Chondrocyte (in vitro differentiated cells): ENCODE data around the gene CNOT6L. TPM values are rescaled to one million over a fixed set of nuclear protein-coding genes. Genes with fewer than 3 reads are reported as not detected.
"Not testable (repeated sequence)": the region's sequence is repeated elsewhere in the genome, so short reads cannot be mapped to it uniquely, and the experiment has no call there.

Source experiments
- DNase-seq: peaks from one replicate; pipeline ENCODE4 v3.0.0; 2021; ENCODE audit warnings: mixed read lengths, low spot score
- H3K27ac Mint-ChIP-seq: one replicate; pipeline ENCODE4 v1.8.0; 2021; ENCODE audit warnings: mild to moderate bottlenecking, moderate library complexity, mixed read lengths; ENCODE audit not compliant: unreplicated experiment
- H3K27me3 Mint-ChIP-seq: 2 replicates; pipeline ENCODE4 v1.8.0; 2021; ENCODE audit warnings: low read depth, mixed read lengths
- H3K36me3 Mint-ChIP-seq: 2 replicates; pipeline ENCODE4 v1.8.0; 2021; ENCODE audit warnings: low read depth, mixed read lengths
- H3K4me1 Mint-ChIP-seq: 2 replicates; pipeline ENCODE4 v1.8.0; 2021; ENCODE audit warnings: low read depth, mild to moderate bottlenecking, mixed read lengths
- H3K4me3 Mint-ChIP-seq: one replicate; pipeline ENCODE4 v1.8.0; 2021; ENCODE audit warnings: mild to moderate bottlenecking, moderate library complexity, mixed read lengths; ENCODE audit not compliant: unreplicated experiment
- H3K9me3 Mint-ChIP-seq: 2 replicates; pipeline ENCODE4 v1.8.0; 2021; ENCODE audit warnings: low read depth, mixed read lengths
- total RNA-seq: library from RNA; stranded (reverse); gene quantifications from 3 replicates; pipeline ENCODE4 v1.2.1, GENCODE V29; 2021
- TF ChIP-seq, protein P1 (sequence below): fragments of 200-600 bp; sonication (generic); IDR thresholded peaks from 2 replicates; pipeline ENCODE4 v1.5.0; 2021; ENCODE audit warnings: antibody characterized with exemption, mild to moderate bottlenecking, moderate library complexity

The CNOT6L gene
- total RNA-seq, 1 donor from 2014 or later: 25.5 TPM

- H3K36me3 Mint-ChIP-seq: peaks cover 5% of the 10 kb centered on the region
- no peak overlapping the region for H3K27ac Mint-ChIP-seq
- no peak for DNase-seq
- no peak overlapping the region for H3K4me3 Mint-ChIP-seq
- H3K4me1 Mint-ChIP-seq: peaks cover 4% of the 10 kb centered on the region
- TF ChIP-seq, protein P1, sequence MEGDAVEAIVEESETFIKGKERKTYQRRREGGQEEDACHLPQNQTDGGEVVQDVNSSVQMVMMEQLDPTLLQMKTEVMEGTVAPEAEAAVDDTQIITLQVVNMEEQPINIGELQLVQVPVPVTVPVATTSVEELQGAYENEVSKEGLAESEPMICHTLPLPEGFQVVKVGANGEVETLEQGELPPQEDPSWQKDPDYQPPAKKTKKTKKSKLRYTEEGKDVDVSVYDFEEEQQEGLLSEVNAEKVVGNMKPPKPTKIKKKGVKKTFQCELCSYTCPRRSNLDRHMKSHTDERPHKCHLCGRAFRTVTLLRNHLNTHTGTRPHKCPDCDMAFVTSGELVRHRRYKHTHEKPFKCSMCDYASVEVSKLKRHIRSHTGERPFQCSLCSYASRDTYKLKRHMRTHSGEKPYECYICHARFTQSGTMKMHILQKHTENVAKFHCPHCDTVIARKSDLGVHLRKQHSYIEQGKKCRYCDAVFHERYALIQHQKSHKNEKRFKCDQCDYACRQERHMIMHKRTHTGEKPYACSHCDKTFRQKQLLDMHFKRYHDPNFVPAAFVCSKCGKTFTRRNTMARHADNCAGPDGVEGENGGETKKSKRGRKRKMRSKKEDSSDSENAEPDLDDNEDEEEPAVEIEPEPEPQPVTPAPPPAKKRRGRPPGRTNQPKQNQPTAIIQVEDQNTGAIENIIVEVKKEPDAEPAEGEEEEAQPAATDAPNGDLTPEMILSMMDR: no peak
- H3K9me3 Mint-ChIP-seq: no peaks in the 10 kb centered on the region
- H3K27me3 Mint-ChIP-seq: no peaks in the 10 kb centered on the region
Measured at GRCh38 chr4:77740480-77740879, 78.7 kb downstream of the CNOT6L start.

DNA sequence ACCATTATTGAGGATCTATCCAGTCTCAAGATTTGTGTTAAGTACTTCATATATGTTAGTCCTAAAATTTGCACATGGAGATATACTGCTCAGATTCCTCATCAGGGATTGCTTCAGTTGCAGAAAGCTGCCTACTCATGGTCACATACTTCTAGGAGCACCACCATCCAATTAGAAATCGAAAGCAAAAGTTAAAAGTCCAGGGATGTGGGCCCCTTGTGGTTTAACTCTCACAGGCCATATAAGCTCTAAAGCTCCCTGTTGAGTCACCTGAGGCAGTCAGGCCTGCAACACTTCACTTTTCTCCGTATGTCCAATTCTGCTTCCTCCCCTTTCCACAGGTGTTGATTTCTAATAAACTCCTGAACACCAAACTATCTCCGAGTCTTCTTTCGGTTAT, 84.2 kb downstream of the CNOT6L start:
- no peak for DNase-seq
- Mint-ChIP-seq H3K9me3 (no peaks in the 10 kb centered on the region), H3K27ac (no peak overlapping the region), H3K4me1 (peaks cover 4% of the 10 kb centered on the region), H3K27me3 (no peaks in the 10 kb centered on the region), H3K36me3 (peaks cover 7% of the 10 kb centered on the region), H3K4me3 (no peak overlapping the region)
- TF ChIP-seq, protein P1: no peak

- Mint-ChIP-seq H3K27ac (no peak overlapping the region), H3K36me3 (peaks cover 11% of the 10 kb centered on the region), H3K4me3 (no peak overlapping the region), H3K27me3 (no peaks in the 10 kb centered on the region), H3K4me1 (no peaks in the 10 kb centered on the region), H3K9me3 (no peaks in the 10 kb centered on the region)
- no peak for DNase-seq
- TF ChIP-seq, protein P1: no peak
Measured at GRCh38 chr4:77731656-77732055, 87.5 kb downstream of the CNOT6L start.

DNA sequence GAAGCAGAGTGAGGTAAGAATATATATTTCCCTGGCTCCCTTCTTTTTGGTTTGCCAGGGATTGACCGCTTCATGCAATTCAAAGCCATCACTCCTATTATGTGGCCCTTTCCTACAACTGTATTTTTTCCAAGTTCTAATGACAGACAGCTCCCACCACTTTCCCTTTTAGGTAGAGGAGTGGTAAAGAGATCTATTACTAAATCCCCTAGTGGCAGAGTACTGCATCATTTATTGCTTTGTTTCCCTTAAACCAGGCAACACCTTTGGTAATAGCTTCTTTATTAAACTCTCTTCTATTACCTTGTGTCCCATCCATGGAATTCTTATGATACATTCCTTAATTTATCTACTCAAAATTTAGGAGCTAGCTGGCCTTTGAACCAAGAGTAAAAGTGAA, 90.7 kb downstream of the CNOT6L start:
- Mint-ChIP-seq H3K27ac (no peak overlapping the region), H3K36me3 (peaks cover 12% of the 10 kb centered on the region), H3K4me1 (no peaks in the 10 kb centered on the region), H3K9me3 (no peaks in the 10 kb centered on the region), H3K27me3 (no peaks in the 10 kb centered on the region), H3K4me3 (no peak overlapping the region)
- DNase-seq: no peak
- TF ChIP-seq, protein P1: peak; percentile 11

DNA sequence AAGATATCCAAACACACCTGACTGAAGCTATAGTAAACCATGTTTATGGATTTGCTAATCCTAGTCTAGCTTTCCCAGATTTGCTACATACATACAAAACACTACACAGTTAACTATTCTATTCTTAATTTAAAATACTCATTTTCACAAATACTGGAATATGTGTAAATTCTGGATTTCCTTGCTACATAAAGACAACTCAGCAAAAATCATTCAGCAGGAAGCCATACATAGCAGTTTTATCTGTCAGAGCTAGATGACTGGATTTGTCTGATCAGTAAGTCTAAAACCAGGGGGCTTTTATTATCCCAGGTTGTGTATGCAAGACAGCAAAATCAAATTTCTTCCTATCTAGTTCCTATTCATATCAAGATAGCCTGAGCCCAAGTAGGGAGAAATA, 98.1 kb downstream of the CNOT6L start:
- peaks cover 4% of the 10 kb centered on the region for H3K4me1 Mint-ChIP-seq
- peaks cover 8% of the 10 kb centered on the region for H3K36me3 Mint-ChIP-seq
- H3K27ac Mint-ChIP-seq: no peak overlapping the region
- no peaks in the 10 kb centered on the region for H3K9me3 Mint-ChIP-seq
- H3K27me3 Mint-ChIP-seq: no peaks in the 10 kb centered on the region
- no peak overlapping the region for H3K4me3 Mint-ChIP-seq
- no peak for DNase-seq
- TF ChIP-seq, protein P1: no peak

- H3K4me3 Mint-ChIP-seq, H3K27ac Mint-ChIP-seq, DNase-seq, H3K27me3 Mint-ChIP-seq, H3K9me3 Mint-ChIP-seq, H3K4me1 Mint-ChIP-seq, H3K36me3 Mint-ChIP-seq: not testable (repeated sequence)
Measured at GRCh38 chr4:77718500-77718899, 100.7 kb downstream of the CNOT6L start.
